Naive thymus-derived CD4-positive, alpha-beta T cell (primary cell): ENCODE results near the gene AP2M1. TPM values are rescaled to one million over a fixed set of nuclear protein-coding genes. Genes with fewer than 3 reads are reported as not detected.

Source experiments
- ATAC-seq: fragments of 150-1000 bp; cut with Tn5 transposase; 2 replicates; pipeline ENCODE4 v1.10.0; 2021; ENCODE audit warnings: mild to moderate bottlenecking, moderate library complexity
- CTCF ChIA-PET: fragments of 350-600 bp; sonication (Branson Sonifier 250); formaldehyde crosslinking; loops from one replicate; lab custom pipeline; 2021; ENCODE audit warnings: antibody characterized with exemption; lab: Charles Lee
- POLR2A ChIA-PET: fragments of 350-600 bp; sonication (Branson Sonifier 250); formaldehyde crosslinking; loops from one replicate; lab custom pipeline; 2021; ENCODE audit warnings: antibody characterized with exemption, inconsistent platforms; lab: Charles Lee
- DNase-seq, 9 donors: peaks; one replicate each; pipeline versions ENCODE4 v3.0.0 to v3.0.0-alpha.2; 2020 to 2022; ENCODE audit warnings: mixed read lengths in 1 of 9
- H3K27ac ChIP-seq: one replicate; pipeline ENCODE4 v1.7.0; 2013; ENCODE audit warnings: mild to moderate bottlenecking, low read depth, low read length, moderate library complexity
- H3K27me3 ChIP-seq, 2 donors: one replicate each; pipeline ENCODE4 v1.7.0; 2013; ENCODE audit warnings: low read length in 2 of 2, mild to moderate bottlenecking in 2 of 2, moderate library complexity in 2 of 2; ENCODE audit not compliant: control insufficient read depth in 2 of 2, insufficient read depth in 2 of 2
- H3K36me3 ChIP-seq, 3 experiments: 1 replicate in 2 of 3; 2 replicates in 1 of 3; pipeline ENCODE4 v1.7.0; 2013; ENCODE audit warnings: low read length in 3 of 3, mild to moderate bottlenecking in 3 of 3, moderate library complexity in 1 of 3; ENCODE audit not compliant: insufficient read depth in 3 of 3, control insufficient read depth in 2 of 3
- H3K4me1 ChIP-seq, 2 donors: one replicate each; pipeline ENCODE4 v1.7.0; 2013; ENCODE audit warnings: low read length in 2 of 2, mild to moderate bottlenecking in 2 of 2, moderate library complexity in 1 of 2; ENCODE audit not compliant: control insufficient read depth in 2 of 2, insufficient read depth in 2 of 2
- H3K4me3 ChIP-seq: 2 replicates; pipeline ENCODE4 v1.7.0; 2013; ENCODE audit warnings: mild to moderate bottlenecking, low read length
- H3K9me3 ChIP-seq, 3 experiments: 1 replicate in 2 of 3; 2 replicates in 1 of 3; pipeline ENCODE4 v1.7.0; 2013; ENCODE audit warnings: low read length in 3 of 3; ENCODE audit not compliant: control insufficient read depth in 2 of 3
- H3K27ac Mint-ChIP-seq, 9 donors: one replicate each; pipeline ENCODE4 v1.8.0; 2020 to 2022; ENCODE audit warnings: mixed read lengths in 9 of 9, mild to moderate bottlenecking in 8 of 9, moderate library complexity in 5 of 9, inconsistent platforms in 2 of 9
- H3K27me3 Mint-ChIP-seq, 5 donors: one replicate each; pipeline ENCODE4 v1.8.0; 2021 to 2022; ENCODE audit warnings: mixed read lengths in 5 of 5, mild to moderate bottlenecking in 1 of 5
- H3K36me3 Mint-ChIP-seq, 5 donors: one replicate each; pipeline ENCODE4 v1.8.0; 2020 to 2022; ENCODE audit warnings: mixed read lengths in 5 of 5, mild to moderate bottlenecking in 3 of 5, inconsistent platforms in 1 of 5
- H3K4me1 Mint-ChIP-seq, 7 donors: one replicate each; pipeline ENCODE4 v1.8.0; 2020 to 2022; ENCODE audit warnings: mixed read lengths in 7 of 7, mild to moderate bottlenecking in 3 of 7, inconsistent platforms in 1 of 7
- H3K4me3 Mint-ChIP-seq, 10 donors: one replicate each; pipeline ENCODE4 v1.8.0; 2020 to 2022; ENCODE audit warnings: mild to moderate bottlenecking in 10 of 10, mixed read lengths in 10 of 10, moderate library complexity in 6 of 10, inconsistent platforms in 2 of 10
- H3K9me3 Mint-ChIP-seq, 11 donors: one replicate each; pipeline ENCODE4 v1.8.0; 2020 to 2022; ENCODE audit warnings: mixed read lengths in 11 of 11, mild to moderate bottlenecking in 4 of 11, inconsistent platforms in 1 of 11, moderate library complexity in 1 of 11
- intact Hi-C, 2 donors: fragments of 100-400 bp; cut with micrococcal nuclease; formaldehyde crosslinking; loops; one replicate each; pipeline ENCODE4 v1.15.1; 2023
- polyA plus RNA-seq, 2 donors: library from polyadenylated mRNA; unstranded; fragments of 300-500 nt; fragmentation: Illumina TruSeq; gene quantifications; one replicate each; pipeline ENCODE4 v1.2.3, GENCODE V29; 2021
- total RNA-seq, 6 experiments: library from RNA in 5 of 6; stranded (reverse) in 5 of 6; gene quantifications; 1 replicate in 5 of 6; 2 replicates in 1 of 6; pipeline ENCODE4 v1.2.3 and lab custom pipeline; 2021 to 2026

Gene AP2M1
- total RNA-seq (100 to 1,000 TPM; 111 to 217 (median 185) TPM), polyA plus RNA-seq (100 to 1,000 TPM; 217 to 261 TPM), total RNA-seq (lab: John Stamatoyannopoulos, UW) (98.5 reads per million, percentile 84 among the genes with 10 or more reads in this experiment)

DNA sequence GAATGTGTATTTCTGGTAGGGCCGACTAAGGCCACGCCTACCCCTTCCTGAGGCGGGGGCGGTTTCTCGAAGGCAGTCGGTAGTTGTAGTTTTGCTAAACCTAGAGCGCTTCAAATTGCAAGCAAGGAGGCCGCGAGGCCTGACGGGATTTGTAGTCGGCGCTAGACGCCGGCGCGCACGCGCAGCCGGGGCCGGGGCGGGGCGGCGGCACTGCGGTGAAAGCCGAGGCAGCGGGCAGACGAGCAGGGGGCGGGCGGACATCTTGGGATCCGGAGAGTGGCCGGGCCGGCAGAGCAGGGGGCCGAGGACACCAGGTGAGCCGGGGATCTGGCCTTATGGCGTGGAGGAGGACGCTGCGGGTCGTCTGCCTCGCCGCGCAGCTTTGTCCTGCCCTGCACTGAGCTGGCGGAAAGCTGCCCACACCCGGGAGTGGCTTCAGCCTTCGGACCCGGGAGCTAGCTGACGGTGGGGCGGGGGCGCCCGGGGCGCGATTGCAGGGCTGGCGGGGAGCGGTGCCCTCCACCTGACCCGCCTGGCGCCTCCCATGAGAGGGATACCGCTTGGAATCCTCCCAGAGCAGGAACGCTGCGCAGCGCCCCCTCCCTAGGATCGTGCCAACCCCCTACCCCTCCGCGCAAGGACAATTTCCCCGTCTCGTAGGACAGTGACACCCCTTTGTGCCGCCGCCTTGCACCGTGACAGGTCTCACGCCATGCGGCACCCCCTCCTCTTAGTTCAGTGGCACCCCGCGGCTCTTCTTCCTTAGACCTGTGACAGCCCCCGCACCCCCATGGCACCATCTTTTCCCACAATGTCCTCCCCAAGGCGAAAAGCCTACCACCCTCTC lies at the start of gene AP2M1:
TSS of gene AP2M1 (plus strand) at position 210 of the 847 bp plus-strand sequence. CDS start 2,139 bp downstream, outside the sequence.
- ATAC-seq (peak; percentile 98), DNase-seq (peak; percentile 98 to 99 (median 98))
- Mint-ChIP-seq H3K27me3 (no peaks in the 10 kb centered on the region), H3K4me3 (peak within 1 kb of the TSS; percentile 89 to 98 (median 96)), H3K4me1 (peaks cover 14 to 46% (median 38%) of the 10 kb centered on the region in 7 donors), H3K9me3 (no peaks in the 10 kb centered on the region), H3K36me3 (peaks cover 0 to 18% (median 4%) of the 10 kb centered on the region in 5 donors), H3K27ac (peak within 1 kb of the TSS; percentile 75 to 94 (median 90))
- Histone ChIP-seq H3K27me3 (no peaks in the 10 kb centered on the region), H3K36me3 (peaks cover 0 to 47% (median 6%) of the 10 kb centered on the region in 3 experiments), H3K4me3 (peak within 1 kb of the TSS; percentile 82), H3K9me3 (no peaks in the 10 kb centered on the region), H3K4me1 (peaks cover 18 to 20% of the 10 kb centered on the region in 2 donors), H3K27ac (peak within 1 kb of the TSS; percentile 95)
- POLR2A ChIA-PET: interaction anchor here (0.6 to 3.0 kb wide), 8 partner anchors 9 to 290 kb away, joined by 3 to 15 read pairs (median 4); partner anchors contain the start of genes ABCF3, DVL3, EIF2B5 and PARL
- intact Hi-C loops: loop anchor here (1.0 to 10.0 kb wide), 14 partner anchors 10 to 1076 kb away; partner anchors contain the start of genes ABCC5 (in 2 of the 2), DVL3 (in 2 of the 2), EEF1AKMT4 (in 2 of the 2) and EIF2B5 (in 2 of the 2)
- CTCF ChIA-PET: interaction anchor here (1.5 kb wide), 1 partner anchor 11 kb away, joined by 4 read pairs; the partner anchor contains the start of gene ABCF3

DNA sequence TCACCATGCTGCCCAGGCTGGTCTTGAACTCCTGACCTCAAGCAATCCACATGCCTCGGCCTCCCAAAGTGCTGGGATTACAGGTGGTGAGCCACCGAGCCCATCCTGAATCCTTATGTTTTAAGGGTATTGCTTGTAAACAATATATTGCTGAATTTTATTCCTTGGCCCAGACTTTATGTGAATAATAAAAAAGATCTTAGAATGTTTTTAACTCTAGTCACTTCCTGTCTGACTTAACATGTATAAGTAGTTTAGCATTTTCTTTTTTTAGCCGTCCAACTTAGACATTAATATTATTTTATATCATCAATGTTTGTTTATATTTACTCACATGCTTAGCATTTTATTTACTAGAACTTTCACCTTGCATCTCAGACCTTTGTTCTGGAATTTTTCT lies 48.6 kb upstream of the AP2M1 start:
- ATAC-seq: no peak
- POLR2A ChIA-PET: no interaction called here

DNA sequence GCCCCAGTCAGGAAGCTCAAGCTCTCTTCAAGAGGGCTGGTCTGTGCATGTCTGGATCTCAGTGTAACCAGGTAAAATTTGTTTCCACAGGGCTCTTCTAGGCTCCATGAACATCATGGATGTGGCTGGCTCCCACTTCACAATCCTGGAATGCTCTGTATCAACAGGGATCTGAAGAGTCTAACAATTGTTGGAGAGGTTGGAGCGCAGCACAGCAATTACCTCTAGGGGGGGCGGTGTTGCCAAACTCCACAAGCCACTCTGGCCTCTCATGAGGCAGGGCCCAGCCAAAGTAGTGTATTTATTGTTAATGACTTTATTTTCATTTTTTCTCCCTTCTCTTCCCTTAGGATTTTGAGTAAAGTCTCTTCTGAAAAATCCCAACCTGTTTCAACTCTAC lies 45.6 kb upstream of the AP2M1 start:
- intact Hi-C loops: no loop called here
- peak in 1 of 9 donors; percentile 26 for DNase-seq
- Histone ChIP-seq H3K4me3 (no peak overlapping the region), H3K36me3 (no peaks in the 10 kb centered on the region), H3K27me3 (no peaks in the 10 kb centered on the region), H3K9me3 (no peaks in the 10 kb centered on the region), H3K4me1 (peaks cover 3 to 4% of the 10 kb centered on the region in 2 donors), H3K27ac (no peak overlapping the region)
- H3K36me3 Mint-ChIP-seq: no peaks in the 10 kb centered on the region
- peaks cover 0 to 8% (median 0%) of the 10 kb centered on the region in 5 donors for H3K27me3 Mint-ChIP-seq
- no peak overlapping the region for H3K4me3 Mint-ChIP-seq
- peaks cover 3 to 8% (median 7%) of the 10 kb centered on the region in 7 donors for H3K4me1 Mint-ChIP-seq
- no peak overlapping the region for H3K27ac Mint-ChIP-seq
- no peak for ATAC-seq
- CTCF ChIA-PET: no interaction called here
- POLR2A ChIA-PET: no interaction called here
- no peaks in the 10 kb centered on the region for H3K9me3 Mint-ChIP-seq

More for the DNA sequence above, 48.6 kb upstream of the AP2M1 start:
- Histone ChIP-seq H3K9me3 (no peaks in the 10 kb centered on the region), H3K27ac (no peak overlapping the region), H3K4me3 (no peak overlapping the region), H3K36me3 (no peaks in the 10 kb centered on the region), H3K4me1 (no peaks in the 10 kb centered on the region), H3K27me3 (no peaks in the 10 kb centered on the region)
- Mint-ChIP-seq H3K4me3 (no peak overlapping the region), H3K9me3 (no peaks in the 10 kb centered on the region), H3K27me3 (peaks cover 0 to under 1% (median 0%) of the 10 kb centered on the region in 5 donors), H3K36me3 (no peaks in the 10 kb centered on the region), H3K27ac (no peak overlapping the region), H3K4me1 (no peaks in the 10 kb centered on the region)
- intact Hi-C loops: no loop called here
- no peak for DNase-seq
- CTCF ChIA-PET: no interaction called here

DNA sequence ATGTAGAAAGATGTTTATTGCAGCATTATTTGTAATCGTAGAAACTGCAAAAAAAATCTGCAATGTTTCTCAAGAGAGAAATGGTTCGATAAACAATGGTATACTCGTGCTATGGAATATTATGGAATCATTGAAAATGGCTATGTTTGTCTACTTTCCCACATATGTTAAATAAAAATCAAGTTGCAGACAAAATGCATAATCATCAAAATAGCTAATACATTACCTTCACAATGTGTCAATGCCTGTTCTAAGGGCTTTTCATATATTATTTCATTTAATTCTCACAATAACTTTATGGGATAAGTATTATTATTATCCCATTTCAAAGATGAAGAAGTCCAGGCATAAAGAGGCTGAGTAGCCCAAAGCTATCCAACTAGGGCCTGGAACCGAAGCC lies 41.7 kb upstream of the AP2M1 start:
- no peak overlapping the region for H3K4me3 ChIP-seq
- Mint-ChIP-seq H3K27me3 (peaks cover 0 to 10% (median 0%) of the 10 kb centered on the region in 5 donors), H3K36me3 (peaks cover 0 to 2% (median 0%) of the 10 kb centered on the region in 5 donors), H3K27ac (no peak overlapping the region), H3K4me1 (peaks cover 27 to 38% (median 36%) of the 10 kb centered on the region in 7 donors), H3K4me3 (peak overlapping the region in 3 of 10 donors; percentile 96 to 99 (median 98)), H3K9me3 (no peaks in the 10 kb centered on the region)
- ATAC-seq: no peak
- no peaks in the 10 kb centered on the region for H3K27me3 ChIP-seq
- H3K9me3 ChIP-seq: no peaks in the 10 kb centered on the region
- H3K4me1 ChIP-seq: peaks cover 4 to 10% of the 10 kb centered on the region in 2 donors
- ChIA-PET CTCF (interaction anchor here (0.6 kb wide), 1 partner anchor 453 kb away, joined by 3 read pairs; no protein-coding TSS in a partner anchor), POLR2A (no interaction called here)
- H3K36me3 ChIP-seq: peaks cover 0 to 17% (median 0%) of the 10 kb centered on the region in 3 experiments
- H3K27ac ChIP-seq: no peak overlapping the region
- DNase-seq: no peak
- intact Hi-C loops: loop anchor here (10.0 kb wide), 3 partner anchors 48 to 498 kb away; partner anchors contain the start of gene KLHL24 (in 1 of the 2)

DNA sequence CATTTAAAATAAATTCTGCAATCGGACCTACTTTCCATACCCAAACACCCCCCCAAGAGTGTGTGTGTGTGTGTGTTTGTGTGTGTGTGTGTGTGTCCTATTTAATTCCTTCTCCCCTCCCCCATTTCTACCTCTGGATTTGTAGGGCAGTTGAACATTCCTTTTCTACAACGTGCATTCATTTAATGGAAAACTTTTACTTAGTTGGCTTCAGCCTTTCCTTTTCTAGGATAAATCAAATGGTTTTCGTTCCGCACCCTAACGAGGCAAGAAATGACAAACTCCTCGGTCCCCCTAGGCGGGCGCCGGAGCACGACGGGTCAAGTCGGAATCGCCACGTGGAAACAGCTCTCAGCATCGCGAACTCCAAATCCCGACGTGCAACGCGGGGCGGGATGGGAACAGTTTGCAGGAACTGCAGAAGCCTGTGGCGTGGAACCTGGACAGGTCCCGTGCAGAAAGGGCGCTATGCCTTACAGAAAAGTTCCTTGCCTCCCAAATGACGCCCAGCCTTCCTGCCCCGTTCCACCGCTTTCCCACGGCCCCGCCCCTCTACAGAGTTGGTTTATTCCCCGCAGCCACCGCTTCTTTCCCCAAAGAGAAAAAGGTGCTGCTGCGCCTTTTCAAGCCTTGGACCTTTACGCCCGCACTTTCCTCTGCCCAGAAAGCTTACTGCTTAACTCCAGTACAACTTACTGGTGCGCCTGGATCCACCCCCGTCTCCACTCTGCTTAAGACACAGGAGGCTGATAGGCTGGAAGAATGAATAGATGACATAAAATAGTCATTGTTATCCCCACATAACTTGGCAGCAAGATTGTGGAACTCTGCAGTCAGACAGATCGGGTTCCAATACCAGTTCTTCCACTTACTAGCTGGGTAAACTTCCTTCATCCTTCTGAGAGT lies 40.6 kb upstream of the AP2M1 start:
- Mint-ChIP-seq H3K4me1 (peaks cover 29 to 40% (median 38%) of the 10 kb centered on the region in 7 donors), H3K9me3 (no peaks in the 10 kb centered on the region), H3K36me3 (peaks cover 0 to 3% (median 0%) of the 10 kb centered on the region in 5 donors), H3K27ac (peak overlapping the region; percentile 92 to 98 (median 97)), H3K27me3 (peaks cover 0 to 10% (median 0%) of the 10 kb centered on the region in 5 donors), H3K4me3 (peak overlapping the region; percentile 96 to 100 (median 98))
- ChIA-PET POLR2A (interaction anchor here (0.8 to 1.5 kb wide), 10 partner anchors 13 to 228 kb away, joined by 3 to 12 read pairs (median 3); partner anchors contain the start of genes ABCC5, CLCN2, DVL3 and EEF1AKMT4), CTCF (interaction anchor here (0.8 to 2.0 kb wide), 3 partner anchors 11 to 239 kb away, joined by 3 to 5 read pairs (median 5); no protein-coding TSS in a partner anchor)
- Histone ChIP-seq H3K4me3 (peak overlapping the region; percentile 83), H3K9me3 (no peaks in the 10 kb centered on the region), H3K36me3 (peaks cover 0 to 19% (median 0%) of the 10 kb centered on the region in 3 experiments), H3K27me3 (no peaks in the 10 kb centered on the region), H3K4me1 (peaks cover 4 to 10% of the 10 kb centered on the region in 2 donors), H3K27ac (peak overlapping the region; percentile 86)
- intact Hi-C loops: loop anchor here (2.0 to 10.0 kb wide), 5 partner anchors 49 to 679 kb away; partner anchors contain the start of genes KLHL24 (in 1 of the 2) and VPS8 (in 1 of the 2)
- DNase-seq (peak in 5 of 9 donors; percentile 17 to 58 (median 23)), ATAC-seq (peak; percentile 9)
